K562 (cell line): ENCODE data around the gene SHANK3. TPM values are rescaled to one million over a fixed set of nuclear protein-coding genes. Genes with fewer than 3 reads are reported as not detected.

Experiments used
- ATAC-seq: fragments of 200-7000 bp; cut with Tn5 transposase; 3 replicates; pipeline ENCODE4 v1.9.1; 2020; ENCODE audit warnings: moderate library complexity
- BruUV-seq: library from RNA; stranded (reverse); fragments of 400-500 nt; replicated peaks from 2 replicates; lab custom pipeline; 2021; lab: Mats Ljungman, UMichigan
- CTCF ChIA-PET: fragments of 300-600 bp; formaldehyde crosslinking; extraction: SDS; loops from one replicate; lab custom pipeline; 2021; ENCODE audit warnings: low intra/inter-chr PET ratio; lab: Yijun Ruan, JAX
- POLR2A ChIA-PET: fragments of 300-600, 350-650 bp; sonication (Branson Sonifier 250); formaldehyde crosslinking; extraction: SDS; loops from one replicate; lab custom pipeline; 2021; ENCODE audit warnings: antibody characterized with exemption, inconsistent platforms; lab: Yijun Ruan, JAX
- DNase-seq, 4 experiments: peaks; one replicate each; pipeline versions ENCODE4 v3.0.0 to v3.0.0-alpha.2; 2011 to 2018; ENCODE audit warnings: low spot score in 3 of 4, mixed read lengths in 3 of 4; ENCODE audit errors: extremely low read depth in 1 of 4
- FAIRE-seq: peaks from 2 replicates; lab custom pipeline; 2011; peaks lifted over from hg19 to GRCh38; lab: Jason Lieb, UNC
- H2AFZ ChIP-seq: 2 replicates; pipeline ENCODE4 v1.6.0; 2011; ENCODE audit warnings: low read depth, low read length, control low read depth, inconsistent platforms
- H3K27ac ChIP-seq: fragments of 200-600 bp; 3 replicates; pipeline ENCODE4 v1.8.0; 2011; ENCODE audit warnings: low read depth, mild to moderate bottlenecking, control low read depth, inconsistent platforms, low read length, moderate library complexity, mixed read lengths; ENCODE audit errors: extremely low read depth
- H3K27me3 ChIP-seq, 2 experiments: fragments of 300-600 bp in 1 of 2; 2 replicates in 1 of 2; 3 replicates in 1 of 2; pipeline versions ENCODE4 v1.6.0 to v1.8.0; 2011; ENCODE audit warnings: inconsistent platforms in 2 of 2, low read length in 2 of 2, mild to moderate bottlenecking in 1 of 2, mixed read lengths in 1 of 2, moderate library complexity in 1 of 2; ENCODE audit not compliant: control insufficient read depth in 2 of 2, insufficient read depth in 2 of 2
- H3K36me3 ChIP-seq: fragments of 300-600 bp; 3 replicates; pipeline ENCODE4 v1.8.0; 2011; ENCODE audit warnings: mild to moderate bottlenecking, low read length, inconsistent platforms; ENCODE audit not compliant: control insufficient read depth, insufficient read depth
- H3K4me1 ChIP-seq, 2 experiments: fragments of 200-600 bp in 1 of 2; replicated peaks in 1 of 2; 2 replicates in 1 of 2; 3 replicates in 1 of 2; pipeline versions ENCODE4 v1.5.1 to v1.8.0; 2011; ENCODE audit warnings: inconsistent platforms in 2 of 2, low read length in 2 of 2, mild to moderate bottlenecking in 1 of 2, mixed read lengths in 1 of 2, moderate library complexity in 1 of 2; ENCODE audit not compliant: control insufficient read depth in 2 of 2, insufficient read depth in 2 of 2
- H3K4me2 ChIP-seq: 2 replicates; pipeline ENCODE4 v1.6.1; 2011; ENCODE audit warnings: low read length, control low read depth, inconsistent platforms, mixed read lengths; ENCODE audit not compliant: insufficient read depth
- H3K4me3 ChIP-seq: fragments of 200-600 bp; sonication (generic), shearing (Covaris generic); 2 replicates; pipeline ENCODE4 v1.5.1; 2016; ENCODE audit warnings: control low read depth, inconsistent platforms
- H3K79me2 ChIP-seq: fragments of 200-600 bp; 3 replicates; pipeline ENCODE4 v1.8.0; 2011; ENCODE audit warnings: low read length, inconsistent platforms; ENCODE audit not compliant: control insufficient read depth, insufficient read depth
- H3K9ac ChIP-seq, 2 experiments: 2 replicates each; pipeline versions ENCODE4 v1.6.0 to v1.6.1; 2011; ENCODE audit warnings: low read depth in 2 of 2, low read length in 2 of 2, control low read depth in 1 of 2, inconsistent platforms in 1 of 2, mild to moderate bottlenecking in 1 of 2, mixed read lengths in 1 of 2; ENCODE audit not compliant: insufficient read depth in 1 of 2
- H3K9me1 ChIP-seq: one replicate; pipeline ENCODE4 v1.6.0; 2011; ENCODE audit warnings: inconsistent platforms, mild to moderate bottlenecking, low read length, moderate library complexity; ENCODE audit not compliant: control insufficient read depth, insufficient read depth
- H3K9me3 ChIP-seq: replicated peaks from 2 replicates; pipeline ENCODE4 v1.5.1; 2011; ENCODE audit warnings: low read depth, low read length, inconsistent platforms; ENCODE audit not compliant: control insufficient read depth, insufficient read depth
- H4K20me1 ChIP-seq: replicated peaks from 2 replicates; pipeline ENCODE4 v1.6.1; 2011; ENCODE audit warnings: low read length, inconsistent platforms, mixed read lengths; ENCODE audit not compliant: control insufficient read depth, insufficient read depth
- EP300 ChIP-seq: IDR thresholded peaks from 2 replicates; pipeline ENCODE4 v1.6.1; 2012; ENCODE audit warnings: low read length, improper control_type of control experiment
- MYC ChIP-seq, 2 experiments: fragments of 250-450 bp in 1 of 2; sonication (Bioruptor Pico) in 1 of 2; IDR thresholded peaks; 2 replicates each; pipeline versions ENCODE4 v1.5.1 to v1.6.1; 2012 to 2021; ENCODE audit warnings: low read depth in 2 of 2, borderline replicate concordance in 1 of 2, improper control_type of control experiment in 1 of 2, low read length in 1 of 2, mild to moderate bottlenecking in 1 of 2, moderate library complexity in 1 of 2
- NCOA4 ChIP-seq: fragments of 450-650 bp; IDR thresholded peaks from 2 replicates; pipeline ENCODE4 v1.6.1; 2018; ENCODE audit warnings: mild to moderate bottlenecking; ENCODE audit not compliant: partially characterized antibody
- NR2C2 ChIP-seq, 2 experiments: fragments of 200-800 bp in 1 of 2; sonication (Bioruptor generic) in 1 of 2; sonication (generic) in 1 of 2; formaldehyde crosslinking in 1 of 2; IDR thresholded peaks; 2 replicates each; pipeline versions ENCODE4 v1.6.1 to v1.8.0; 2016 to 2022; ENCODE audit warnings: mild to moderate bottlenecking in 1 of 2, missing compliant biosample characterization in 1 of 2, missing genetic modification characterization in 1 of 2, missing genetic modification reagents in 1 of 2
- SPI1 ChIP-seq: IDR thresholded peaks from 2 replicates; pipeline ENCODE4 v1.6.1; 2011; ENCODE audit warnings: low read depth, low read length, control low read depth, borderline replicate concordance
- TCFL5 ChIP-seq: fragments of 250-450 bp; sonication (Bioruptor Pico); conservative IDR thresholded peaks from 2 replicates; pipeline ENCODE4 v1.6.1; 2021; ENCODE audit warnings: mild to moderate bottlenecking, moderate library complexity, matching md5 sums
- ZNF134 ChIP-seq: fragments of 250-450 bp; sonication (Bioruptor Pico); conservative IDR thresholded peaks from 2 replicates; pipeline ENCODE4 v1.4.0; 2020
- WGBS: fragments of 100-300 bp; shearing (Covaris generic); methylation state at CpG from one replicate; pipeline ENCODE4 v1.1.6; 2016; ENCODE audit warnings: low coverage, mixed read lengths; ENCODE audit not compliant: insufficient coverage; ENCODE audit errors: missing lambda C conversion rate; 5-methylcytosine and 5-hydroxymethylcytosine counted together
- in situ Hi-C: fragments of 300-500 bp; cut with MboI; formaldehyde crosslinking; loops from 4 replicates; pipeline ENCODE4 v1.15.0; 2018; ENCODE audit warnings: inconsistent platforms, mixed read lengths
- intact Hi-C: fragments of 100-400 bp; cut with micrococcal nuclease; formaldehyde crosslinking; loops from 2 replicates; pipeline ENCODE4 v1.14.2; 2022
- polyA plus RNA-seq, 8 experiments: library from polyadenylated mRNA; depleted of rRNA in 4 of 8; stranded (reverse) in 5 of 8; unstranded in 3 of 8; fragments of >200 nt; fragmentation: Nextera tagmentation in 2 of 8; fragmentation: Illumina TruSeq in 1 of 8; extraction: Ambion mirVana in 2 of 8; extraction: Trizol in 1 of 8; gene quantifications; 2 replicates each; pipeline versions ENCODE4 v1.2.1 to v1.2.3, GENCODE V29; 2011 to 2014; ENCODE audit warnings: inconsistent platforms in 1 of 8, missing spikeins in 1 of 8
- total RNA-seq, 7 experiments: library from RNA; depleted of rRNA in 6 of 7; stranded (reverse); fragments of >200 nt in 6 of 7; fragmentation: Illumina TruSeq in 2 of 7; extraction: Trizol in 2 of 7; gene quantifications; 2 replicates each; pipeline versions ENCODE4 v1.2.1 to v1.2.3, GENCODE V29; 2011 to 2021; ENCODE audit warnings: low replicate concordance in 1 of 7

SHANK3 gene
- total and polyA plus RNA-seq, 9 of the 15 experiments (the other 6 are each of a cell fraction or from before 2014, with no cell fraction given) = 0.01 to 0.07 (median 0.03) TPM; not detected in 6

DNA sequence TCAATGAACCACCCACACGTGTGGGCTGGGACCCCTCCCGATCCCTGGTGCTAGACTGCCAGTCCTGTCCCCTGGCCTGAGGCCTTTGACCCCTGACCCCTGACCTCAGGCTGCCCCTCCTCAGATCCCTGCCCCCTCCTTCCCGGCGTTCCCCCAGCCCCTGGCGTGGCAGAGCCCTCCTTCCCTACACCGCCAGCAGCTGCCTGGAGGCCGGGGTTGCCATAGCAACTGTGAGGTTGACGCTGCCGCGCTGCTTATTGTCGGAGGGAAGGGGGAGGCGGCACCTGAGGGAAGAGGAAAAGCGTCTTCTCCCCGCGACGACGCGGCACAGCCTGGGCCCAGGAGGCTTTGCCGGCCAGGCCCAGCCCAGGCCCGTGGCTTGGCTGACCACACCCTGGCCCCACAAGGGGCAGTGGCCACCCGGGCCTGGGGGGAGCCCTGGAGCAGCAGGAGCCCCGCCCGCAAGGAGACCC is 32.6 kb downstream of the SHANK3 start (continued):
- TF ChIP-seq EP300 (no peak), TCFL5 (no peak), MYC (IDR thresholded peaks at IDR 0.05; ENCODE audit: low read depth, low read length) (no peak), MYC (CRISPR knock-in tag; IDR thresholded peaks at IDR 0.05; ENCODE audit: borderline replicate concordance, low read depth) (no peak), NR2C2 (CRISPR knock-in tag; IDR thresholded peaks at IDR 0.05) (peak; percentile 93), NR2C2 (tag; IDR thresholded peaks at IDR 0.05) (peak; percentile 93)
- TF ChIP-seq, all 486 proteins: peak for 9

DNA sequence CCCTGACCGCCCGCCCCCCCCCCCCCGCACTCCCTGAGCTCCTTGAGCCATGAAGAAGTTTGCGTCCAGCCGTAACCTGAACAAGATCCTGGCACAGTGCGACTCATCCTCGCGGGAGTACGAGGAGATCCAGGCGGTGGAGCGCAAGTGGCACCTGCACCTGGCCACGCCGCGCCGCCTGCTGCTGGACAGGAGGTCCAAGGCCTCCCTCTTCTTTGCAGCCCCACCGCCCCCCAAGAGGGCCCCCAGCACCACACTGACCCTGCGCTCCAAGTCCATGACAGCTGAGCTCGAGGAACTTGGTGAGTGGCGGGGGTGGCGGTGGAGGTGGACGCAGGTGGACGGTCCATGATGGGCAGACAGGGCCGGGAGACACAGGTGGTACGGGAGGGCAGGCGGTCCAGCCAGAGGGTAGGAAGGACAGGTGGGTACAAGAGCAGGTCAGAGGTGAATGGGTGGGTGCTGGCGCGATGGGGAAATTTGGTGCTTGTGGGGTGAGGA is 33.3 kb downstream of the SHANK3 start:
- peaks cover 0 to 35% of the 10 kb centered on the region in 2 experiments; a peak in 2 of 5 replicates for H3K27me3 ChIP-seq
- H3K4me1 ChIP-seq = peaks cover 0 to 25% of the 10 kb centered on the region in 2 experiments; a peak in 2 of 5 replicates
- CTCF ChIA-PET = no interaction called here
- no peaks in the 10 kb centered on the region for H3K9me1 ChIP-seq
- ATAC-seq (no peak), FAIRE-seq (no peak), DNase-seq (no peak)
- H3K4me2 ChIP-seq = no peak overlapping the region
- no peak overlapping the region for H3K4me3 ChIP-seq
- POLR2A ChIA-PET = no interaction called here
- no peaks in the 10 kb centered on the region for H3K79me2 ChIP-seq
- in situ Hi-C loops (no loop called here), intact Hi-C loops (no loop called here)
- BruUV-seq = no TSS peak
- H4K20me1 ChIP-seq = no peaks in the 10 kb centered on the region
- no peak overlapping the region for H3K27ac ChIP-seq
- no peaks in the 10 kb centered on the region for H3K36me3 ChIP-seq
- TF ChIP-seq SPI1 (no peak), NCOA4 (no peak), ZNF134 (CRISPR knock-in tag) (no peak)
- no peaks in the 10 kb centered on the region for H3K9me3 ChIP-seq
- H3K9ac ChIP-seq = no peak overlapping the region
- no peak overlapping the region for H2AFZ ChIP-seq
- WGBS = 80% methylated on average over 3 of the region's 27 CpGs
